Mesendoderm (in vitro differentiated cells): ENCODE measurements around the gene ST3GAL4.
"Not testable (repeated sequence)": the region's sequence is repeated elsewhere in the genome, so short reads cannot be mapped to it uniquely, and the experiment has no call there.

ENCODE experiments used
- DNase-seq: peaks from one replicate; pipeline ENCODE4 v3.0.0; 2013
- H2AK5ac ChIP-seq: 2 replicates; pipeline ENCODE4 v1.6.1; 2013; ENCODE audit warnings: low read length, inconsistent platforms
- H2BK120ac ChIP-seq: 2 replicates; pipeline ENCODE4 v1.6.1; 2013; ENCODE audit warnings: low read depth, mild to moderate bottlenecking, low read length, moderate library complexity, mixed read lengths
- H2BK15ac ChIP-seq: replicated peaks from 2 replicates; pipeline ENCODE4 v1.6.1; 2013; ENCODE audit warnings: low read depth, mild to moderate bottlenecking, moderate library complexity
- H2BK5ac ChIP-seq: 2 replicates; pipeline ENCODE4 v1.6.1; 2013; ENCODE audit warnings: low read length, inconsistent platforms
- H3K18ac ChIP-seq: 2 replicates; pipeline ENCODE4 v1.6.1; 2013; ENCODE audit warnings: mild to moderate bottlenecking, low read length, mixed read lengths
- H3K23ac ChIP-seq: one replicate; pipeline ENCODE4 v1.6.1; 2013; ENCODE audit warnings: low read length
- H3K27ac ChIP-seq: 2 replicates; pipeline ENCODE4 v1.5.1; 2013; ENCODE audit warnings: low read depth, mild to moderate bottlenecking, inconsistent platforms, low read length, moderate library complexity
- H3K27me3 ChIP-seq: 2 replicates; pipeline ENCODE4 v1.6.1; 2013; ENCODE audit warnings: low read length, control low read depth, mild to moderate bottlenecking, inconsistent platforms; ENCODE audit not compliant: insufficient read depth, poor library complexity
- H3K36me3 ChIP-seq: 2 replicates; pipeline ENCODE4 v1.6.1; 2013; ENCODE audit warnings: low read length, inconsistent platforms; ENCODE audit not compliant: control insufficient read depth, insufficient read depth
- H3K4ac ChIP-seq: one replicate; pipeline ENCODE4 v1.6.1; 2013; ENCODE audit warnings: low read depth, mild to moderate bottlenecking, low read length, moderate library complexity
- H3K4me1 ChIP-seq: 2 replicates; pipeline ENCODE4 v1.6.1; 2013; ENCODE audit warnings: low read depth, low read length, inconsistent platforms; ENCODE audit not compliant: control insufficient read depth
- H3K4me2 ChIP-seq: 2 replicates; pipeline ENCODE4 v1.6.1; 2013; ENCODE audit warnings: low read length
- H3K4me3 ChIP-seq: 2 replicates; pipeline ENCODE4 v1.5.1; 2013; ENCODE audit warnings: mild to moderate bottlenecking, low read length
- H3K56ac ChIP-seq: one replicate; pipeline ENCODE4 v1.6.1; 2013; ENCODE audit warnings: low read length
- H3K79me1 ChIP-seq: 2 replicates; pipeline ENCODE4 v1.6.1; 2013; ENCODE audit warnings: low read length, inconsistent platforms
- H3K79me2 ChIP-seq: 2 replicates; pipeline ENCODE4 v1.6.1; 2013; ENCODE audit warnings: mild to moderate bottlenecking, low read length; ENCODE audit not compliant: control insufficient read depth, insufficient read depth
- H3K9ac ChIP-seq: 2 replicates; pipeline ENCODE4 v1.6.1; 2013; ENCODE audit warnings: low read length, inconsistent platforms
- H4K5ac ChIP-seq: one replicate; pipeline ENCODE4 v1.6.1; 2013; ENCODE audit warnings: low read length
- H4K8ac ChIP-seq: one replicate; pipeline ENCODE4 v1.6.1; 2013; ENCODE audit warnings: low read depth, mild to moderate bottlenecking, control low read depth, low read length, moderate library complexity
- WGBS: extraction: QIAGEN DNeasy Blood & Tissue Kit; methylation state at CpG from one replicate; pipeline ENCODE4 v1.1.7; 2013; ENCODE audit warnings: low lambda C conversion rate, missing lambda C conversion rate; ENCODE audit not compliant: insufficient coverage; ENCODE audit errors: extremely low coverage; 5-methylcytosine and 5-hydroxymethylcytosine counted together

ST3GAL4 gene

DNA sequence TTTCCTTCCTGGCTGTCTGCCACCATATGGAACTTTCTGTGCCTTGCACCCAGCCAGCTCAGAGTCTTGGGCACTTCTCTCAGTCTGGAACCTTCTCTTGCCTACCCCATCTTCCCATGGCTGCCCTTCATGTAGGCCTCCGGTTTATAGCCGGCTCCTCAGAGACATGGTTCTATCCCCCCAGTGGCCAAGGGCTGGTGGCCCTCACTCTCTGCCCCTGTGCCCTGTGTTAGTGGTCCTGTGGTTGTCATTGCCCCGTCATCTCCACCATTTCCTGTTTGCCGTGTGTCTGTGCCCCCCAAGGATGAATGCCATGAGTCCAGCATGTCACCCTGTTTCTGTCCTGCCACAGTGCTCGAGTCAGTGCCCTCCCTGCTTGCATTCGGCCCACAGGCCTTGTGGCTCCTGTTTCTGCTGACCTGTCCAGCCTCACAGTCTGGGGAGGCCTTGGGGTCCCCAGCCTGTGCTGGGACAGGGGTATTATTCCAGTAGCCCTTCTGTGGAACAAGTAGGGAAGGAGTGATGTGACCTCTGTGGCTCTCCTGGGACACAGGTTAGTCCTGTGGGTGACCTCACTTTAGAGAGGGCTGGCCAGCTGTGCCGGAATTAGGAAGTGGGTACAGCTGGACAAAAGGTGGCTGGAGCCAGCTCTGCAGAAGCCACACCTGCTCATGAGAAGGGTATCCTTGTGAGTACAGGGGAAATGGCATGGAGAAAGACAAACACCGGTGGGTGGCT, 30.7 kb downstream of the ST3GAL4 start:
- WGBS: no CpG with 5 or more reads among the region's 8 CpGs
- Histone ChIP-seq H3K27ac (no peak overlapping the region), H2BK15ac (no peak overlapping the region), H2AK5ac (no peak overlapping the region), H3K27me3 (no peaks in the 10 kb centered on the region), H3K79me2 (no peaks in the 10 kb centered on the region), H3K4ac (no peak overlapping the region), H3K4me2 (no peak overlapping the region), H3K9ac (peak overlapping the region; percentile 19), H2BK5ac (no peak overlapping the region), H3K56ac (peak overlapping the region; percentile 67), H3K4me3 (no peak overlapping the region), H3K23ac (peak overlapping the region; percentile 80), H3K18ac (no peak overlapping the region), H3K36me3 (no peaks in the 10 kb centered on the region), H3K4me1 (no peaks in the 10 kb centered on the region), H4K5ac (no peak overlapping the region), H3K79me1 (peaks cover 4% of the 10 kb centered on the region), H2BK120ac (no peak overlapping the region), H4K8ac (no peak overlapping the region)
- no peak for DNase-seq

DNA sequence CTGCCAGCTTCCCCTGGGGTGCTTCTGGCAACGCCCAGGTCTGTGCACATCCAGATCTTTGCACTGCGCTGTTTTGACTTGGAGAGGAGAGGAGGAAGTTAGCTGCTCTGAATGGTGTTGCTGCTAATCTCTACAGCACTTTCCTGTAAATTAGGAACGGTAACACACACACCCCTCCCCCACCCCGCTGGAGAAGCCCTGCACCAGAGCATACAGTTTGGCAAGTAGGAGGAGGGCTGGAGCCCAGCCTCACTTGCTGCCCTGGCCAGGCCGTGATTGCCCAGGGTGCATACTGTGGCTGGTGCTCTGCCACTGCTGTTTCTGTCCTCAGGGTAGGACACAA, 31.2 kb downstream of the ST3GAL4 start:
- not testable (repeated sequence) for H4K5ac ChIP-seq, H3K79me1 ChIP-seq, H2AK5ac ChIP-seq, H3K79me2 ChIP-seq, H3K18ac ChIP-seq, H3K27ac ChIP-seq, H2BK120ac ChIP-seq, H3K36me3 ChIP-seq, H3K4ac ChIP-seq, H4K8ac ChIP-seq, H3K23ac ChIP-seq, H3K27me3 ChIP-seq, H2BK5ac ChIP-seq, H3K4me3 ChIP-seq, H3K9ac ChIP-seq, H3K4me1 ChIP-seq, H3K4me2 ChIP-seq, H3K56ac ChIP-seq, H2BK15ac ChIP-seq
- WGBS: no CpG with 5 or more reads among the region's 5 CpGs
- DNase-seq: peak; percentile 42

DNA sequence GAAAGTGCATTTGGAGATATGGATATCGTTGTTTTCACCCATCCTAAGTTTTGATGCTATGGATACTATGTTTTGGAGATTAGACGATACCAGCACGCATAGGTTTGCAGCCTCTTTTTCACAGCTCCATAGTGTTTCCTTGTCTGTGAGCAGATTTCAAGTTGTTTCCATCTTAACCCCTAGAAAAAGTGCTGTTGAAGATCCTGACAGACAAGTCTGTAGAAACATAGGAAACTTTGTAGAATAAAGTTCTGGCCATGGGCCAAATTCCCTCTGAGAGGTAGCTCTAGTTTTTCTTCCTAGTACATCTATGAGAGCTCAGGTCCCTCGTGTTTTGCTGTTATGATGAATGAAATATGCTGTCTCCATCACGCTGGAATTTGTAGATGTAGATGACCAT, 32.4 kb downstream of the ST3GAL4 start:
- Histone ChIP-seq H3K56ac (no peak overlapping the region), H3K23ac (no peak overlapping the region), H4K8ac (no peak overlapping the region), H3K4ac (no peak overlapping the region), H3K18ac (no peak overlapping the region), H2BK120ac (no peak overlapping the region), H2BK5ac (no peak overlapping the region), H2BK15ac (no peak overlapping the region), H3K4me3 (no peak overlapping the region), H3K79me1 (peaks cover 6% of the 10 kb centered on the region), H3K36me3 (no peaks in the 10 kb centered on the region), H2AK5ac (no peak overlapping the region), H3K4me2 (no peak overlapping the region), H3K27me3 (no peaks in the 10 kb centered on the region), H3K79me2 (no peaks in the 10 kb centered on the region), H4K5ac (no peak overlapping the region), H3K4me1 (no peaks in the 10 kb centered on the region), H3K27ac (no peak overlapping the region), H3K9ac (no peak overlapping the region)
- WGBS: no CpG with 5 or more reads among the region's 5 CpGs
- no peak for DNase-seq

DNA sequence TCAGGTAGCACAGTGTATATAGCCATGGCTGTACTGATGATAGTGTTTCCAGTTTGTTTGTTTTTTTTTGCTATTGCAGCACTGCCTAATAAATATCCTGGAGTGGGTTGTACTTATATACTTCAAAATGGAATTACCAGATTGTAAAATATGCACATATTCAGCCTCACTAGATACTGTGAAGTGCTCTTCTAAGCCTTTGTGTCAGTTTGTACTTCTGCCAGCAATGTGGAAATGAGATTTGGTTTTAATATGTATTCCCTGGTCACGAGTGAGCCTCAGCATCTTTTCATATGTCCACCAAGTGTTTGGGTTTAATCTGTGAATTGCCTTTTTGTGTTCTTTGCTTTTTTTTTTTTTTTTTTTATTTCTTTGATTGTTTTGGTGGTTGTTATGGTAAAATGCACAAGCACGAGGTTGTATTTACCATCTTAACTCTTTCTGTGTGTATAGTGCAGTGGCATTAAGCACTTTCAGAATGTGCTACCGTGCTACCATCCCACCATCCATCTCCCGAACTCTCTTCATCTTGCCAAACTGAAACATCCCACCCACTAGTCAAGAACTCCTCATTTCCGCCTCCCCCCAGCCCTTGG, 34.9 kb downstream of the ST3GAL4 start:
- Histone ChIP-seq H3K4me1 (no peaks in the 10 kb centered on the region), H2AK5ac (no peak overlapping the region), H3K18ac (no peak overlapping the region), H3K56ac (no peak overlapping the region), H3K27me3 (no peaks in the 10 kb centered on the region), H2BK15ac (no peak overlapping the region), H4K8ac (no peak overlapping the region), H3K23ac (no peak overlapping the region), H2BK5ac (no peak overlapping the region), H3K79me2 (no peaks in the 10 kb centered on the region), H3K4me2 (no peak overlapping the region), H3K36me3 (no peaks in the 10 kb centered on the region), H3K4ac (no peak overlapping the region), H2BK120ac (no peak overlapping the region), H3K9ac (no peak overlapping the region), H3K4me3 (no peak overlapping the region), H3K79me1 (peaks cover 6% of the 10 kb centered on the region), H3K27ac (no peak overlapping the region), H4K5ac (no peak overlapping the region)
- no peak for DNase-seq
- no CpG with 5 or more reads among the region's 5 CpGs for WGBS

DNA sequence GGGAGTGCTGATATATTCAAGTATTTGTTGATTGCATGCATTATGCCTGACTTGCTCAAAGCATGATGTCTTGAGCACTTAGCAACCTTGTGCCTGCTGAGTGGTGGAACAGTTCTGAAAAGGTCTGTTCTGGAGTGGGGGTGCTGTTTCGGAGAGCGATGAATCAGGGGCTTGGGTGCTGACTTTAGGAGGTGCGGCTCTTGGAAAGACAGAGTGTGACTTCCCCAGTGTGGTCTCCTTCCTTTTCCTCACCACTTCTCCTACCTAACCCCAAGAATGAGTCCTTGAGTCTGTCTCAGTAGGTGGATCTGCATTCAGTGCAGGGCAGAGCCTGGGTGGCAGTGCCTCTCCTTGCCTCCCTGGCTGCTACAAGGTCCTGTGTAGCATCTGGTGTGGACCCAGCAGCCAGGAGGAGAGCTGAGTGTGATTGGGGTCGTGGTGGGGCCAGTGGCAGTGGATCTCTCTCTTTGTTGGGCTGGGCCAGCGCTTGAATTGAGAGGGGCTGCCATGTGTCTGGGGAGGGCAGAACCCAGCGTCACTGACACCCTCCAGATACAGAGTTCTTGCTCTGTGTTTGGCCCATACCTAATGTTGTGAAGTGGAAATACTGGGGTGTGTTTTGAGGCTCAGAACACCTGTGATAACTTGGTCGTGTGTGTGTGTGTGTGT, 35.9 kb downstream of the ST3GAL4 start:
- H4K5ac ChIP-seq: no peak overlapping the region
- no peaks in the 10 kb centered on the region for H3K79me2 ChIP-seq
- H3K79me1 ChIP-seq: peaks cover 2% of the 10 kb centered on the region
- no peak overlapping the region for H2BK5ac ChIP-seq
- no peak overlapping the region for H3K56ac ChIP-seq
- H4K8ac ChIP-seq: no peak overlapping the region
- no peak overlapping the region for H3K23ac ChIP-seq
- no peak overlapping the region for H3K4ac ChIP-seq
- H3K27ac ChIP-seq: no peak overlapping the region
- H3K4me1 ChIP-seq: no peaks in the 10 kb centered on the region
- no peak overlapping the region for H2BK15ac ChIP-seq
- H3K4me2 ChIP-seq: no peak overlapping the region
- WGBS: no CpG with 5 or more reads among the region's 7 CpGs
- H2AK5ac ChIP-seq: no peak overlapping the region
- no peak overlapping the region for H3K18ac ChIP-seq
- H3K36me3 ChIP-seq: no peaks in the 10 kb centered on the region
- H3K27me3 ChIP-seq: no peaks in the 10 kb centered on the region
- no peak overlapping the region for H2BK120ac ChIP-seq
- DNase-seq: no peak
- H3K9ac ChIP-seq: no peak overlapping the region
- H3K4me3 ChIP-seq: no peak overlapping the region
